SK-N-SH (cell line): ENCODE data around the gene DUXA. TPM values are rescaled to one million over a fixed set of nuclear protein-coding genes. Genes with fewer than 3 reads are reported as not detected.

Experiments
- CTCF ChIA-PET: fragments of 300-600, 350-600 bp; formaldehyde crosslinking; extraction: SDS; loops from one replicate; lab custom pipeline; 2021; lab: Yijun Ruan, JAX
- POLR2A ChIA-PET: fragments of 350-600 bp; sonication (Branson Sonifier 250); formaldehyde crosslinking; extraction: SDS; loops from one replicate; lab custom pipeline; 2020; ENCODE audit warnings: antibody characterized with exemption, inconsistent platforms; lab: Yijun Ruan, JAX
- DNase-seq: peaks from one replicate; pipeline ENCODE4 v3.0.0; 2012
- H2AFZ ChIP-seq: fragments of 200-600 bp; sonication (generic); 2 replicates; pipeline ENCODE4 v1.8.1; 2016; ENCODE audit warnings: antibody characterized with exemption, mild to moderate bottlenecking, low read depth
- H3F3A ChIP-seq: fragments of 200-600 bp; sonication (generic); replicated peaks from 2 replicates; pipeline ENCODE3; 2016; ENCODE audit warnings: antibody characterized with exemption, mild to moderate bottlenecking; ENCODE audit not compliant: insufficient read depth
- H3K27ac ChIP-seq, 2 experiments: fragments of 200-500 bp in 1 of 2; fragments of 200-600 bp in 1 of 2; sonication (Bioruptor generic) in 1 of 2; sonication (generic), shearing (Covaris generic) in 1 of 2; 2 replicates each; pipeline versions ENCODE4 v1.5.1 to v1.6.1; 2014 to 2016; ENCODE audit warnings: low read depth in 2 of 2, inconsistent platforms in 1 of 2, low read length in 1 of 2, mild to moderate bottlenecking in 1 of 2, mixed read lengths in 1 of 2
- H3K27me3 ChIP-seq: fragments of 200-600 bp; sonication (generic), shearing (Covaris generic); 2 replicates; pipeline ENCODE4 v1.6.1; 2016; ENCODE audit warnings: mixed run types; ENCODE audit not compliant: insufficient read depth
- H3K36me3 ChIP-seq, 2 experiments: fragments of 200-500 bp in 1 of 2; fragments of 200-600 bp in 1 of 2; sonication (Bioruptor generic) in 1 of 2; sonication (generic) in 1 of 2; replicated peaks in 1 of 2; 2 replicates each; pipeline versions ENCODE3 to v1.5.1; 2014 to 2016; ENCODE audit warnings: low read length in 1 of 2, mild to moderate bottlenecking in 1 of 2; ENCODE audit not compliant: insufficient read depth in 2 of 2, control insufficient read depth in 1 of 2
- H3K4me1 ChIP-seq, 2 experiments: fragments of 200-500 bp in 1 of 2; fragments of 200-600 bp in 1 of 2; sonication (Bioruptor generic) in 1 of 2; sonication (generic), shearing (Covaris generic) in 1 of 2; 2 replicates each; pipeline versions ENCODE4 v1.5.1 to v1.6.1; 2014 to 2016; ENCODE audit warnings: low read depth in 1 of 2, low read length in 1 of 2, mixed run types in 1 of 2; ENCODE audit not compliant: insufficient read depth in 2 of 2, control insufficient read depth in 1 of 2
- H3K4me2 ChIP-seq: fragments of 200-600 bp; sonication (generic), shearing (Covaris generic); 2 replicates; pipeline ENCODE4 v1.6.1; 2017; ENCODE audit warnings: mixed run types
- H3K4me3 ChIP-seq, 2 experiments: fragments of 200-500 bp in 1 of 2; fragments of 200-600 bp in 1 of 2; sonication (Bioruptor generic) in 1 of 2; sonication (generic), shearing (Covaris generic) in 1 of 2; 2 replicates each; pipeline versions ENCODE4 v1.5.1 to v1.8.1; 2014 to 2016; ENCODE audit warnings: low read depth in 2 of 2, inconsistent platforms in 1 of 2, low read length in 1 of 2, mild to moderate bottlenecking in 1 of 2, mixed read lengths in 1 of 2, moderate library complexity in 1 of 2
- H3K79me2 ChIP-seq: fragments of 200-600 bp; sonication (generic); 2 replicates; pipeline ENCODE4 v1.8.1; 2017; ENCODE audit warnings: mild to moderate bottlenecking; ENCODE audit not compliant: insufficient read depth
- H3K9ac ChIP-seq: fragments of 200-600 bp; sonication (generic); 2 replicates; pipeline ENCODE4 v1.6.1; 2017; ENCODE audit warnings: mixed run types
- H3K9me2 ChIP-seq: fragments of 200-600 bp; sonication (generic); 2 replicates; pipeline ENCODE4 v1.6.1; 2017; ENCODE audit warnings: mixed run types
- H3K9me3 ChIP-seq: fragments of 200-600 bp; sonication (generic); 2 replicates; pipeline ENCODE4 v1.6.1; 2017; ENCODE audit warnings: mixed run types, mild to moderate bottlenecking, moderate library complexity
- H4K20me1 ChIP-seq: fragments of 200-600 bp; sonication (generic); 2 replicates; pipeline ENCODE4 v1.6.1; 2017; ENCODE audit warnings: mild to moderate bottlenecking, mixed run types; ENCODE audit not compliant: insufficient read depth
- ELF1 ChIP-seq: IDR thresholded peaks from 2 replicates; pipeline ENCODE4 v1.4.0; 2012
- EP300 ChIP-seq, 2 experiments: IDR thresholded peaks; 2 replicates each; pipeline versions ENCODE4 v1.4.0 to v1.6.1; 2012; ENCODE audit warnings: borderline replicate concordance in 1 of 2, low read depth in 1 of 2, low read length in 1 of 2
- EZH2phosphoT487 ChIP-seq: fragments of 200-600 bp; sonication (generic); IDR thresholded peaks from 2 replicates; pipeline ENCODE4 v1.6.1; 2017; ENCODE audit warnings: low read depth, mixed run types, mild to moderate bottlenecking, antibody characterized with exemption, moderate library complexity, borderline replicate concordance
- FOSL2 ChIP-seq: IDR thresholded peaks from 2 replicates; pipeline ENCODE4 v1.4.0; 2012; ENCODE audit warnings: low read depth, mild to moderate bottlenecking, moderate library complexity, borderline replicate concordance
- GABPA ChIP-seq: IDR thresholded peaks from 2 replicates; pipeline ENCODE4 v1.4.0; 2012; ENCODE audit warnings: low read depth, mild to moderate bottlenecking
- GATA2 ChIP-seq: sonication (generic); formaldehyde crosslinking; IDR thresholded peaks from 2 replicates; pipeline ENCODE4 v1.5.0; 2020; ENCODE audit warnings: mild to moderate bottlenecking, missing genetic modification reagents
- MXI1 ChIP-seq: IDR thresholded peaks from 2 replicates; pipeline ENCODE4 v1.6.1; 2012; ENCODE audit warnings: mild to moderate bottlenecking, low read depth, low read length, improper control_type of control experiment
- RCOR1 ChIP-seq: fragments of 150-350 bp; IDR thresholded peaks from 2 replicates; pipeline ENCODE4 v1.6.1; 2017; ENCODE audit warnings: antibody characterized with exemption, low read length
- RFX5 ChIP-seq: IDR thresholded peaks from 2 replicates; pipeline ENCODE4 v1.6.1; 2012; ENCODE audit warnings: mild to moderate bottlenecking, improper control_type of control experiment, low read length
- TEAD4 ChIP-seq: IDR thresholded peaks from 2 replicates; pipeline ENCODE4 v1.4.0; 2012; ENCODE audit warnings: mild to moderate bottlenecking, borderline replicate concordance; ENCODE audit not compliant: insufficient read depth
- YY1 ChIP-seq: IDR thresholded peaks from 2 replicates; pipeline ENCODE4 v1.4.0; 2012; ENCODE audit warnings: low read depth, mild to moderate bottlenecking
- WGBS: methylation state at CpG from one replicate; pipeline ENCODE4 v1.1.6; 2017; ENCODE audit warnings: low lambda C conversion rate; 5-methylcytosine and 5-hydroxymethylcytosine counted together
- polyA plus RNA-seq, 3 experiments: library from polyadenylated mRNA; depleted of rRNA; stranded (reverse); fragments of >200 nt; gene quantifications; 2 replicates each; pipeline ENCODE4 v1.2.3, GENCODE V29; 2012
- TF ChIP-seq, protein P1 (sequence below): fragments of 150-350 bp; IDR thresholded peaks from 2 replicates; pipeline ENCODE4 v1.6.1; 2016; ENCODE audit warnings: mild to moderate bottlenecking, low read depth, low read length
- TF ChIP-seq, protein P2 (sequence below): fragments of 150-350 bp; IDR thresholded peaks from 2 replicates; pipeline ENCODE4 v1.6.1; 2017; ENCODE audit warnings: antibody characterized with exemption, low read length, low read depth, borderline replicate concordance
- TF ChIP-seq, protein P3 (sequence below): IDR thresholded peaks from 2 replicates; pipeline ENCODE4 v1.4.0; 2012; ENCODE audit warnings: low read depth
- TF ChIP-seq, protein P4 (sequence below): fragments of 200-600 bp; sonication (generic); IDR thresholded peaks from 2 replicates; pipeline ENCODE4 v1.6.1; 2017; ENCODE audit warnings: antibody characterized with exemption, mild to moderate bottlenecking, moderate library complexity
- TF ChIP-seq, protein P5 (sequence below): IDR thresholded peaks from 2 replicates; pipeline ENCODE4 v1.6.1; 2012; ENCODE audit warnings: mild to moderate bottlenecking, low read depth, low read length, moderate library complexity

Gene DUXA
- polyA plus RNA-seq (2012; rRNA removed): not detected in 2 replicates
- not detected in 2 replicates for polyA plus RNA-seq (2012; cell fraction: cytosol; rRNA removed)
- not detected in 2 replicates for polyA plus RNA-seq (2012; cell fraction: nucleus; rRNA removed)

DNA sequence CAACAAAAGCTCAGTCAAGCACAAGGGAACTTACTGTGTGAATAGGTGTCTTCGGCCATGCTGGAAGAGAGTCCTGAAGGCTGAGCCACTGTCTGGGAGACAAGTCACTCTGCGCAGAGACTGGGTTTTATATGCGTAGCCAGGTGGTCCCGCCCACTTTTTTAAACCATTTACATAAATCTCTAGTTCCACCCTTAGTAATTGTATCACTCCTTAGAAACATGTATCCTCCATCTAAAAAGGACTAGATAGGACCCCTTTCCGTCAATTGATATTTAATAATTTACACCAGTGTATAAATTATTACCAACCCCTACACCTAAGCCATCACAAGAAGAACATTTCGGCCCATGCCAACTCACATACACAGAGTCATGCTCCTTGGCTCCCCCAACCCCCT is at the start of gene DUXA:
Gene DUXA, minus strand, starts transcription at position 101 of the 400 bp plus-strand sequence. Its CDS starts 42 bp downstream, at position 59.
- CTCF ChIA-PET: no interaction called here
- Histone ChIP-seq H4K20me1 (no peaks in the 10 kb centered on the region), H3K9me3 (no peaks in the 10 kb centered on the region), H3K9ac (no peak within 1 kb of the TSS), H3K9me2 (no peaks in the 10 kb centered on the region), H3F3A (peaks cover 12% of the 10 kb centered on the region), H3K4me2 (no peak within 1 kb of the TSS), H2AFZ (no peak within 1 kb of the TSS), H3K27me3 (no peaks in the 10 kb centered on the region; the same call in 1 of the 2 replicates), H3K79me2 (no peaks in the 10 kb centered on the region), H3K27ac (no peak within 1 kb of the TSS), H3K4me1 (peaks cover 0 to 2% of the 10 kb centered on the region in 2 experiments; a peak in 1 of 4 replicates), H3K4me3 (0 out of 4 replicates have a peak within 1 kb of the TSS, but pooled peaks of 1 of the 2 experiments have one; percentile 9), H3K36me3 (no peaks in the 10 kb centered on the region)
- WGBS: 22% methylated on average over 6 of the region's 6 CpGs
- DNase-seq: no peak
- POLR2A ChIA-PET: no interaction called here
- TF ChIP-seq EZH2phosphoT487 (no peak), GABPA (no peak), FOSL2 (no peak), RFX5 (no peak)
- TF ChIP-seq, all 33 proteins: peak for 0

DNA sequence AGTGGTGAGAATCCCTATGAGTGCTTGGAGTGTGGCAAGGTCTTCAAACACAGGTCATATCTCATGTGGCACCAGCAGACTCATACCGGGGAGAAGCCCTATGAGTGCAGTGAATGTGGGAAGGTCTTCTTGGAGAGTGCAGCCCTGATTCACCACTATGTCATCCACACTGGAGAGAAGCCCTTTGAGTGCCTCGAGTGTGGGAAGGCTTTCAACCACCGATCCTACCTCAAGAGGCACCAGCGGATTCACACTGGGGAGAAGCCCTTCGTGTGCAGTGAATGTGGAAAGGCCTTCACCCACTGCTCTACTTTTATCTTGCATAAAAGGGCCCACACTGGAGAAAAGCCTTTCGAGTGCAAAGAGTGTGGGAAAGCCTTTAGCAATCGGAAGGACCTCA is 44.8 kb upstream of the DUXA start:
- Histone ChIP-seq H2AFZ (no peak overlapping the region), H3K4me1 (no peaks in the 10 kb centered on the region)
- TF ChIP-seq, protein P1, sequence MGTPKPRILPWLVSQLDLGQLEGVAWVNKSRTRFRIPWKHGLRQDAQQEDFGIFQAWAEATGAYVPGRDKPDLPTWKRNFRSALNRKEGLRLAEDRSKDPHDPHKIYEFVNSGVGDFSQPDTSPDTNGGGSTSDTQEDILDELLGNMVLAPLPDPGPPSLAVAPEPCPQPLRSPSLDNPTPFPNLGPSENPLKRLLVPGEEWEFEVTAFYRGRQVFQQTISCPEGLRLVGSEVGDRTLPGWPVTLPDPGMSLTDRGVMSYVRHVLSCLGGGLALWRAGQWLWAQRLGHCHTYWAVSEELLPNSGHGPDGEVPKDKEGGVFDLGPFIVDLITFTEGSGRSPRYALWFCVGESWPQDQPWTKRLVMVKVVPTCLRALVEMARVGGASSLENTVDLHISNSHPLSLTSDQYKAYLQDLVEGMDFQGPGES: no peak
- TF ChIP-seq TEAD4 (no peak), YY1 (no peak), ELF1 (no peak), GABPA (no peak), RCOR1 (no peak), MXI1 (no peak), GATA2 (no peak), EP300 (IDR thresholded peaks at IDR 0.05; ENCODE audit: borderline replicate concordance in 1 of 2, low read depth in 1 of 2, low read length in 1 of 2) (no peak)
- TF ChIP-seq, protein P2, sequence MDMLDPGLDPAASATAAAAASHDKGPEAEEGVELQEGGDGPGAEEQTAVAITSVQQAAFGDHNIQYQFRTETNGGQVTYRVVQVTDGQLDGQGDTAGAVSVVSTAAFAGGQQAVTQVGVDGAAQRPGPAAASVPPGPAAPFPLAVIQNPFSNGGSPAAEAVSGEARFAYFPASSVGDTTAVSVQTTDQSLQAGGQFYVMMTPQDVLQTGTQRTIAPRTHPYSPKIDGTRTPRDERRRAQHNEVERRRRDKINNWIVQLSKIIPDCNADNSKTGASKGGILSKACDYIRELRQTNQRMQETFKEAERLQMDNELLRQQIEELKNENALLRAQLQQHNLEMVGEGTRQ: no peak
- TF ChIP-seq, protein P3, sequence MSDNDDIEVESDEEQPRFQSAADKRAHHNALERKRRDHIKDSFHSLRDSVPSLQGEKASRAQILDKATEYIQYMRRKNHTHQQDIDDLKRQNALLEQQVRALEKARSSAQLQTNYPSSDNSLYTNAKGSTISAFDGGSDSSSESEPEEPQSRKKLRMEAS: no peak
- TF ChIP-seq, protein P4, sequence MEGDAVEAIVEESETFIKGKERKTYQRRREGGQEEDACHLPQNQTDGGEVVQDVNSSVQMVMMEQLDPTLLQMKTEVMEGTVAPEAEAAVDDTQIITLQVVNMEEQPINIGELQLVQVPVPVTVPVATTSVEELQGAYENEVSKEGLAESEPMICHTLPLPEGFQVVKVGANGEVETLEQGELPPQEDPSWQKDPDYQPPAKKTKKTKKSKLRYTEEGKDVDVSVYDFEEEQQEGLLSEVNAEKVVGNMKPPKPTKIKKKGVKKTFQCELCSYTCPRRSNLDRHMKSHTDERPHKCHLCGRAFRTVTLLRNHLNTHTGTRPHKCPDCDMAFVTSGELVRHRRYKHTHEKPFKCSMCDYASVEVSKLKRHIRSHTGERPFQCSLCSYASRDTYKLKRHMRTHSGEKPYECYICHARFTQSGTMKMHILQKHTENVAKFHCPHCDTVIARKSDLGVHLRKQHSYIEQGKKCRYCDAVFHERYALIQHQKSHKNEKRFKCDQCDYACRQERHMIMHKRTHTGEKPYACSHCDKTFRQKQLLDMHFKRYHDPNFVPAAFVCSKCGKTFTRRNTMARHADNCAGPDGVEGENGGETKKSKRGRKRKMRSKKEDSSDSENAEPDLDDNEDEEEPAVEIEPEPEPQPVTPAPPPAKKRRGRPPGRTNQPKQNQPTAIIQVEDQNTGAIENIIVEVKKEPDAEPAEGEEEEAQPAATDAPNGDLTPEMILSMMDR: no peak
- TF ChIP-seq, protein P5, sequence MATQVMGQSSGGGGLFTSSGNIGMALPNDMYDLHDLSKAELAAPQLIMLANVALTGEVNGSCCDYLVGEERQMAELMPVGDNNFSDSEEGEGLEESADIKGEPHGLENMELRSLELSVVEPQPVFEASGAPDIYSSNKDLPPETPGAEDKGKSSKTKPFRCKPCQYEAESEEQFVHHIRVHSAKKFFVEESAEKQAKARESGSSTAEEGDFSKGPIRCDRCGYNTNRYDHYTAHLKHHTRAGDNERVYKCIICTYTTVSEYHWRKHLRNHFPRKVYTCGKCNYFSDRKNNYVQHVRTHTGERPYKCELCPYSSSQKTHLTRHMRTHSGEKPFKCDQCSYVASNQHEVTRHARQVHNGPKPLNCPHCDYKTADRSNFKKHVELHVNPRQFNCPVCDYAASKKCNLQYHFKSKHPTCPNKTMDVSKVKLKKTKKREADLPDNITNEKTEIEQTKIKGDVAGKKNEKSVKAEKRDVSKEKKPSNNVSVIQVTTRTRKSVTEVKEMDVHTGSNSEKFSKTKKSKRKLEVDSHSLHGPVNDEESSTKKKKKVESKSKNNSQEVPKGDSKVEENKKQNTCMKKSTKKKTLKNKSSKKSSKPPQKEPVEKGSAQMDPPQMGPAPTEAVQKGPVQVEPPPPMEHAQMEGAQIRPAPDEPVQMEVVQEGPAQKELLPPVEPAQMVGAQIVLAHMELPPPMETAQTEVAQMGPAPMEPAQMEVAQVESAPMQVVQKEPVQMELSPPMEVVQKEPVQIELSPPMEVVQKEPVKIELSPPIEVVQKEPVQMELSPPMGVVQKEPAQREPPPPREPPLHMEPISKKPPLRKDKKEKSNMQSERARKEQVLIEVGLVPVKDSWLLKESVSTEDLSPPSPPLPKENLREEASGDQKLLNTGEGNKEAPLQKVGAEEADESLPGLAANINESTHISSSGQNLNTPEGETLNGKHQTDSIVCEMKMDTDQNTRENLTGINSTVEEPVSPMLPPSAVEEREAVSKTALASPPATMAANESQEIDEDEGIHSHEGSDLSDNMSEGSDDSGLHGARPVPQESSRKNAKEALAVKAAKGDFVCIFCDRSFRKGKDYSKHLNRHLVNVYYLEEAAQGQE: no peak
- TF ChIP-seq, all 33 proteins: peak for 0
- Histone ChIP-seq H3K9ac (no peak overlapping the region), H3K36me3 (peaks cover 69 to 93% of the 10 kb centered on the region in 2 experiments), H3K27ac (no peak overlapping the region), H3K9me2 (no peaks in the 10 kb centered on the region), H3K9me3 (no peaks in the 10 kb centered on the region), H3K4me2 (no peak overlapping the region), H4K20me1 (peaks cover 8% of the 10 kb centered on the region; the same call in 1 of the 2 replicates), H3K4me3 (no peak overlapping the region), H3F3A (peaks cover 13% of the 10 kb centered on the region), H3K27me3 (no peaks in the 10 kb centered on the region), H3K79me2 (peaks cover 74% of the 10 kb centered on the region)
- no peak for DNase-seq
- WGBS: 95% methylated on average over 7 of the region's 7 CpGs
- POLR2A ChIA-PET: no interaction called here
- CTCF ChIA-PET: no interaction called here
